Activated T-cell treated with anti-CD3 and anti-CD28 coated beads for 48 hours (primary cell): ENCODE data around the gene LBX2.

ENCODE experiments used
- DNase-seq: peaks from one replicate; pipeline ENCODE4 v3.0.0-alpha.2; 2020; ENCODE audit warnings: low read depth

The LBX2 gene

DNA sequence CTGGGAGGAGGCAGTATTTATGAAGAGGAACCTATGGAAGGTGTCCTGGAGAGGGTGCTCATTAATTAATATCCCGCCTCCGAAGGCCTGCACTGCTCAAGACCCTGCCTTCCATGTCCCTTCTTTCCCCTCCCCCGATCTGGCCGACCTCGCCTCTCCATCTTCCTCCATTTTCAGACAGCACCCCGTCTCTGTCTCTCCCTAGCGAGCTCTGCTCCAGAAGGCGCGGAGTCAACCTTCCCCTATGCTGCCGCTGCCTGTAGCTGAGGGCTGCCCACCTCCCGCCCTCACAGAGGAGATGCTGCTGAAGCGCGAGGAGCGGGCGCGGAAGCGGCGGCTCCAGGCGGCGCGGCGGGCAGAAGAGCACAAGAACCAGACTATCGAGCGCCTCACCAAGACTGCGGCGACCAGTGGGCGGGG is 42.3 kb downstream of the LBX2 start:
- no peak for DNase-seq

DNA sequence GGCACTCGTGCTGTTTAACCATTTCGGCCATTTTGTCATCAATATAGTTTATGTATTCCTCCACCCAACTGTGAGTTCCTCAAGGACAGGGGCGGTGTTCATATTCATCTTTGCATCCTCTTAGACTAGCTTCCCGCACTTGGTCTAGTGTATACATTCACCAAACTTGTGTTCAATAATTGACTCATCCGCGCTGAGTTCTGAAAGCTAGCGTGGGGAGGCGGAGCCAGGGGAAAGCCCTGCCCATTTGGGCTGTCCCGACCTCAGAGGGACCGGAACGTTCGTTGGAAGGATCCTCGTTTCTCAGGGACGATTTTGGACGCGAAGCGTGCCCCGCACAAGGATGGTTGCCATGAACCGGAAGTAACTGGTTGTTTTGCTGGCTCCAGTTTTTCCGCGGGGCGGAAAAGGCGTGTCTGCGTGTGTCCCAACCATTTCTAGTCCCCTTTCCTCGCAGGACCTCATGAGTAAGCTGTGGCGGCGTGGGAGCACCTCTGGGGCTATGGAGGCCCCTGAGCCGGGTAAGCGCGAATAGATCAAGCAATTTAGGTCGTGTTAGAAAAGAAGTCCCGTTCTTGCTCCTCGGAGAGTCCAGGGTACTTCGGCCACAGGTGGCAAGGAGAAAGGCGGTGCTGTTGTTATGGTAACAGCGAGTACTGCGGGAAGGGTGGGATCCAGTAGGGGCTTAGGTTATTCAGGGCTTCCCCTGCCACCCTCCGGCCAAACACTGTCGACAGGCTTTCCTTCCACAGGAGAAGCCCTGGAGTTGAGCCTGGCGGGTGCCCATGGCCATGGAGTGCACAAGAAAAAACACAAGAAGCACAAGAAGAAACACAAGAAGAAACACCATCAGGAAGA is 44.5 kb downstream of the LBX2 start, which contains the start of gene INO80B:
TSS of gene INO80B (plus strand) at position 434 of the 858 bp plus-strand sequence. CDS start at position 464, 30 bp downstream.
- DNase-seq = peak; percentile 95

- no peak for DNase-seq
Observed at GRCh38 chr2:74450570-74451190, 48.7 kb downstream of the LBX2 start.

DNA sequence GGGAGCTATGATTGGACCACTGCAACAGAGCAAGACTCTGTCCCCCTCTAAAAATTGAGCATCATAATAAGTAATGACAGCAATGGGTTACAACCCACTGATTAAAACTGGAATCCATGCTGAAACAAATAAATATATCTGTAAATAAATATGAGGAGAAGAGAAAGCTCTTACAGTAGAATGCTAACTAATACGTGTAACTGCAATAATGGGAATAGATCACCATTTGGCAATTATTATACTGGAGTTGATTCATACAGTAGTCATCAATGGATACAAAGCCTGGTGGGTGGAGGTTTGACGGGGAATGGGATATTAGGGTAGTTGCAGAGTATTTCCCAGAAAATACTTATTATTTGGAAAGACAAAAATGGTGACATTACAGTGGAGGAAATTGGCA is 50.6 kb downstream of the LBX2 start:
- DNase-seq = no peak
